ENCODE data around the gene GGA3. TPM values are rescaled to one million over a fixed set of nuclear protein-coding genes. Genes with fewer than 3 reads are reported as not detected.
"Not testable (repeated sequence)": the region's sequence is repeated elsewhere in the genome, so short reads cannot be mapped to it uniquely, and the experiment has no call there.

GGA3 gene
- total RNA-seq, 2 donors from 2014 or later, result 32.5 to 48.4 TPM

DNA sequence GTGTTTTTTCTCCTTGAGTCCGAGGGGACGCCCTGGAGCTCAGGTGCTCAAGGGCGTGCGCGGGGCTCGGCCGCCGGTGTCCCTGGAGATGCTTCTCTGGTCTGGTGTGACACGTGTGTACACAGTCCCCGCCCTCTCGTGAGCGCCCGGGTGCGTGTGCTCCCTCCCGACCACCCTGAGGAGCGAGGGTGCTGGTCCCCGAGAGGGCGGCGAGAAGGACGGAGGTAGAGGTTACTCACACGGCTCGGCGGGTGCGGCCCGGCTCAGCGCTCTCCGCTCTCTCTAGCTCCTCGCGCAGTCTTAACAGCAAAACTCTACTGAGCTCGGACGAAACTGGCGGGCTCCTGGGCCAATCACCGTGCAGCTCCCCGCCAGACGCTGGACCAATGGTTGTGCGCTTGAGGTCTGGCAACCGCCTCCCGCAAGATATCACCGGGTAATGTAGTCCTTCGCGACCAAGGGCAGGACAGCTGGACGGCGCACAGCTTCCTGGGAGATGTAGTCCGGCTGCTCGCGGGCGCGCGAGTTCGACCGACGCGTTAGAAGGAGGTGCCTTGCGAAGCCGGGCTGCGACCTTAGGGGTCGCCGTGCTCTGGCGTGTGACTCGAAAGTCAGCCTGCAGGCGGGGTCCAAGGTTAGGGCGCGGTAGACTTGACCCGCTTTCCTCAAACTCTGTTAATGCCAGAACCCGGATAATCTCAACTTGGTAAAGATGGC lies 27.9 kb upstream of the GGA3 start, which contains the start of gene SLC25A19:
Gene SLC25A19 (minus strand): TSS at position 319 of the 717 bp plus-strand sequence. CDS start 2,669 bp downstream, outside the sequence.
- Histone ChIP-seq H3K27ac (peak within 1 kb of the TSS; percentile 93), H3K9ac (ENCODE audit: low read depth in 2 of 2, low read length in 2 of 2) (peak within 1 kb of the TSS; percentile 77 to 98), H3K27me3 (no peaks in the 10 kb centered on the region), H3K4me3 (peak within 1 kb of the TSS; percentile 83), H3K4me1 (peaks cover 4% of the 10 kb centered on the region), H3K36me3 (no peaks in the 10 kb centered on the region), H3K9me3 (no peaks in the 10 kb centered on the region)
- TF ChIP-seq, protein P1, sequence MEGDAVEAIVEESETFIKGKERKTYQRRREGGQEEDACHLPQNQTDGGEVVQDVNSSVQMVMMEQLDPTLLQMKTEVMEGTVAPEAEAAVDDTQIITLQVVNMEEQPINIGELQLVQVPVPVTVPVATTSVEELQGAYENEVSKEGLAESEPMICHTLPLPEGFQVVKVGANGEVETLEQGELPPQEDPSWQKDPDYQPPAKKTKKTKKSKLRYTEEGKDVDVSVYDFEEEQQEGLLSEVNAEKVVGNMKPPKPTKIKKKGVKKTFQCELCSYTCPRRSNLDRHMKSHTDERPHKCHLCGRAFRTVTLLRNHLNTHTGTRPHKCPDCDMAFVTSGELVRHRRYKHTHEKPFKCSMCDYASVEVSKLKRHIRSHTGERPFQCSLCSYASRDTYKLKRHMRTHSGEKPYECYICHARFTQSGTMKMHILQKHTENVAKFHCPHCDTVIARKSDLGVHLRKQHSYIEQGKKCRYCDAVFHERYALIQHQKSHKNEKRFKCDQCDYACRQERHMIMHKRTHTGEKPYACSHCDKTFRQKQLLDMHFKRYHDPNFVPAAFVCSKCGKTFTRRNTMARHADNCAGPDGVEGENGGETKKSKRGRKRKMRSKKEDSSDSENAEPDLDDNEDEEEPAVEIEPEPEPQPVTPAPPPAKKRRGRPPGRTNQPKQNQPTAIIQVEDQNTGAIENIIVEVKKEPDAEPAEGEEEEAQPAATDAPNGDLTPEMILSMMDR (IDR thresholded peaks at IDR 0.05), result no peak
- DNase-seq, result peak; percentile 98
- intact Hi-C loops (cut with DNase I), result no loop called here

DNA sequence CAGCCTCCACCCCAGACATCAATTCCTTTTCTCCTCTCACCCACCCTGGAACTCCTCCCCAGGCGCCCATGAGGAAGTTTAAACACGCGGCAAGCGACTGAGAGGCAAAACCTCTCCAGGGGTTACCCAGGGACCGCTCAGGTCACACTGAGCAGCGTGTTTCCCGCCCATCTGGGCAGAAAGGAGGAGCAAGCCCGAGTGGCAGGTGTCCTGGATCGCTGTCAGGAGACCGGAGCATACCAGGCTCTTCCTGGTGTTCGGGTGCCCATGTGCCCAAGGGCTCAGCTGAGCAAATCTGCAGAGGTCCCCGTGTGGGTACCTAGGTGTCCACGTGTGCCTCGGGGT lies 27.3 kb upstream of the GGA3 start:
- H3K9me3 ChIP-seq, result no peaks in the 10 kb centered on the region
- peak overlapping the region; percentile 93 for H3K27ac ChIP-seq
- TF ChIP-seq, protein P1 (IDR thresholded peaks at IDR 0.05), result no peak
- intact Hi-C loops (cut with DNase I), result no loop called here
- peaks cover 4% of the 10 kb centered on the region for H3K4me1 ChIP-seq
- peak overlapping the region; percentile 75 to 98 for H3K9ac ChIP-seq (ENCODE audit: low read depth in 2 of 2, low read length in 2 of 2)
- no peaks in the 10 kb centered on the region for H3K36me3 ChIP-seq
- H3K4me3 ChIP-seq, result peak overlapping the region; percentile 83
- peak; percentile 75 for DNase-seq
- H3K27me3 ChIP-seq, result no peaks in the 10 kb centered on the region

DNA sequence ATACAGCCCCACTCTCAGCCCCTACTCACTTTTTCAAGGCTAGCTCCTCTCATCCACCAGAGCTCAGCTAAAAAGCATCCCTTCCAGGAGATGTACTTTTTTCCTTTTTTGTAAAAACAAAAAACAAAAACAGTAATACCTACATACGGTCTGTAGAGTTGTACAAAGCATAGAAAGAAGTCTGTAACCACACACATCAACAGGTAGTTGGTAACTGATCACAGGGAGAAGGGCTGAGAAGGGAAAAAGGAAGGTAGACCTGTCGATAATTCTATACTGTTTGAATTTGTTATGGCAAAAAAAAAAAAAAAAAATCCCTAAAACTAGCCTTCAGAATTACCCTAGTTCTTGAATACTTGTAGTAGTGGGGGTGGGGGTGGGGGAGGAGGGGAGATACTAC lies 27.0 kb upstream of the GGA3 start:
- Histone ChIP-seq H3K27ac (peak overlapping the region; percentile 93), H3K9me3 (no peaks in the 10 kb centered on the region), H3K36me3 (no peaks in the 10 kb centered on the region), H3K9ac (ENCODE audit: low read depth in 2 of 2, low read length in 2 of 2) (peak overlapping the region in 1 of 2 donors; percentile 98), H3K4me1 (peaks cover 4% of the 10 kb centered on the region), H3K4me3 (peak overlapping the region; percentile 83), H3K27me3 (no peaks in the 10 kb centered on the region)
- DNase-seq, result no peak
- TF ChIP-seq, protein P1 (IDR thresholded peaks at IDR 0.05), result no peak
- intact Hi-C loops (cut with DNase I), result no loop called here

DNA sequence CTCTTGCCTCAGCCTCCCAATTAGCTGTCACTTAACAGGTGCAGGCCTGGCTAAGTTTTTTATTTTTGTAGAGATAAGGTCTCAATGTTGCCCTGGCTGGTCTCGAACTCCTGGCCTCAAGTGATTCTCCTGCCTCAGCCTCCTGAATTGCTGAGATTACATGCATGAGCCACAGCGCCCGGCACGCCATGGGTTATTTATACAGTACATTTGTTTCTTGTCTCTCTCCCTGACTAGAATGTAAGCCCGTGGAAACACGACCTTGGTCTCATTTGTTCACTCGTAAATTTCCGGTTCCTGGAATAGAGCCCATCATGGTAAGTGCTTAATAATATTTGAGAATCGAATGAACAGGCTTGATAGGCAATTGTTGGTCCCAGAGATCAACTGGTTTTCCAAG lies 25.8 kb upstream of the GGA3 start:
- no peaks in the 10 kb centered on the region for H3K27me3 ChIP-seq
- intact Hi-C loops (cut with DNase I), result no loop called here
- no peak overlapping the region for H3K9ac ChIP-seq (ENCODE audit: low read depth in 2 of 2, low read length in 2 of 2)
- DNase-seq, result no peak
- no peak overlapping the region for H3K4me3 ChIP-seq
- no peak overlapping the region for H3K27ac ChIP-seq
- TF ChIP-seq, protein P1 (IDR thresholded peaks at IDR 0.05), result no peak
- no peaks in the 10 kb centered on the region for H3K9me3 ChIP-seq
- no peaks in the 10 kb centered on the region for H3K36me3 ChIP-seq
- peaks cover 4% of the 10 kb centered on the region for H3K4me1 ChIP-seq

DNA sequence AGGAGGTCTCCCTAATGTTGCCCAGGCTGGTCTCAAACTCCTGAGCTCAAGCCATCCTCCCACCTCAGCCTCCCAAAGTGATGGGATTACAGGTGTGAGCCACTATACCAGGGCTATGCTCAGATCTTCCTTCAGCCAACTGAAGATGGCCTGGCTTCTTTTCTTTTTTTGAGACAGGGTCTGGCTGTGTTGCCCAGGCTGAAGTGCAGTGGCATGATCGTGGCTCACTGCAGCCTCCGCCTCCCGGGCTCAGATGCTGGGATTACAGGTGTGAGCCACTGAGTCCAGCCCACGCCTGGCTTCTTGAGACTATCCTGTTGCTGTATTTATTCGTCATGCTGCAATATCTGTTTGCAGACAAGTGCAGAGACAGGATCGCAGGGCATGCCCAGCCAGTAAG lies 23.7 kb upstream of the GGA3 start:
- no peak for DNase-seq
- Histone ChIP-seq H3K27ac (no peak overlapping the region), H3K4me3 (no peak overlapping the region), H3K27me3 (no peaks in the 10 kb centered on the region), H3K4me1 (peaks cover 4% of the 10 kb centered on the region), H3K9me3 (no peaks in the 10 kb centered on the region), H3K9ac (ENCODE audit: low read depth in 2 of 2, low read length in 2 of 2) (no peak overlapping the region), H3K36me3 (no peaks in the 10 kb centered on the region)
- TF ChIP-seq, protein P1 (IDR thresholded peaks at IDR 0.05), result no peak
- intact Hi-C loops (cut with DNase I), result no loop called here

DNA sequence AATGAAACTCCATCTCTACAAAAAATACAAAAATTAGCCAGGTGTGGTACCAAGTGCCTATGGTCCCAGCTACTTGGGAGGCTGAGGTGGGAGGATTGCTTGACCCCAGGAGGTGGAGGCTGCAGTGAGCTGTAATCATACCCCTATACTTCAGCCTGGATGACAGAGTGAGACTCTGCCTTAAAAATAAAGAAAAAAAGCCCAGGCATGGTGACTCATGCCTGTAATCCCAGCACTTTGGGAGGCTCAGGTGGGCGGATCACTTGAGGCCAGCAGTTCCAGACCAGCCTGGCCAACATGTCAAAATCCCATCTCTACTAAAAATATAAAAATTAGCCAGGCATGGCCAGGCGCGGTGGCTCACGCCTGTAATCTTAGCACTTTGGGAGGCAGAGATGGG lies 18.8 kb upstream of the GGA3 start:
- H3K4me3 ChIP-seq; H3K36me3 ChIP-seq; DNase-seq; intact Hi-C loops (cut with DNase I); H3K4me1 ChIP-seq; H3K9ac ChIP-seq (ENCODE audit: low read depth in 2 of 2, low read length in 2 of 2); H3K27me3 ChIP-seq; H3K9me3 ChIP-seq; H3K27ac ChIP-seq: not testable (repeated sequence)

Measured in colonic mucosa (tissue), 4 donors.